ENCODE measurements around the gene NFE2L2.
A peak's percentile ranks its signal among the peaks of the same experiment; 100 is the strongest.
"Not testable (repeated sequence)": the region's sequence is repeated elsewhere in the genome, so short reads cannot be mapped to it uniquely, and the experiment has no call there.

NFE2L2 gene

DNA sequence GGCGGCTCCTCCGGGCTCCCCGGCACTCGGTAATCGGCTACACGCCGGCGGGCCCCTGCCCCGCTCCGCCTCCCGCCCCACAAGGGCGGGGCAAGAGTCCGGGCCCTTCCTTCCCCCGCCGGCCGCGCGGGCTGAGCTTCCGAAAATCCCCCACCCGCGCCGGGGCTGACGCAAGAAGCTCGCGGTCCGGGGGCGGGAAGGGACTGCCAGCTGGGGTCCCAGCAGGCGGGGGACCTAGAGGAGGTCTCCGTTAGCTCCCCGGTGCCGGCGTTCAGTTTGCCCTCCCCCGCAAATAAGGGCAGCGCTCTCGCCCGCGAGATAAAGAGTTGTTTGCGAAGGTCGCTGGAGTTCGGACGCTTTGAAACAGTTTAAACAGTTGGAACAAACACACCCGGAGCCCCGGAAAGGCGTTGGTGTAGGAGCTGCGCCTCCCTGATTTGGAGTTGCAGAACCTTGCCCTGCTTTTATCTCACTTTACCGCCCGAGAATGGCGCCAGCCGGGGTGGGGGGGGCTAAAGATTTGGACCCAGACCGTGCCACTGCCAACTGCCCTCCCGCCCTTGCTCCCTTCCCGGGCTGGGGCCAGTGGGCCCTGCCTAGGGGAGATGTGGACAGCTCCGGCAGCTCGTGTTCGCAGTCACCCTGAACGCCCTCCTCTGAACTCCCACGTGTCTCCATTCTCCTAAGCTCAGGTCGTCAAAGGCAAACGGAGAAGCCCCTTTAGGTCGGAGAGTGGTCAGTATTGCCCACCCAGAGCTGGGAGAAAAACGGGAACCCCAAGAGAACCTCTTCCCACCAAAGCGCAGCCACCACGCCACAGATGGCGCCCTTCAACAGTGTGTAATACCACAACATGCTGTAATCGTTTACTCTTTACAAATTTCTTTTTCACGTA lies at the start of gene NFE2L2:
TSS of gene NFE2L2 (minus strand) at position 35 of the 895 bp plus-strand sequence. CDS start 151 bp downstream, outside the sequence.
- POLR2A ChIA-PET (ENCODE audit: low non-redundant PET): interaction anchor here (0.6 to 1.2 kb wide), 4 partner anchors 49 to 459 kb away, joined by 3 to 5 read pairs (median 4); no protein-coding TSS in a partner anchor
- CTCF ChIA-PET: interaction anchor here (0.7 to 3.1 kb wide), 8 partner anchors 67 to 464 kb away, joined by 3 to 16 read pairs (median 4); no protein-coding TSS in a partner anchor
- TF ChIP-seq, protein P1, sequence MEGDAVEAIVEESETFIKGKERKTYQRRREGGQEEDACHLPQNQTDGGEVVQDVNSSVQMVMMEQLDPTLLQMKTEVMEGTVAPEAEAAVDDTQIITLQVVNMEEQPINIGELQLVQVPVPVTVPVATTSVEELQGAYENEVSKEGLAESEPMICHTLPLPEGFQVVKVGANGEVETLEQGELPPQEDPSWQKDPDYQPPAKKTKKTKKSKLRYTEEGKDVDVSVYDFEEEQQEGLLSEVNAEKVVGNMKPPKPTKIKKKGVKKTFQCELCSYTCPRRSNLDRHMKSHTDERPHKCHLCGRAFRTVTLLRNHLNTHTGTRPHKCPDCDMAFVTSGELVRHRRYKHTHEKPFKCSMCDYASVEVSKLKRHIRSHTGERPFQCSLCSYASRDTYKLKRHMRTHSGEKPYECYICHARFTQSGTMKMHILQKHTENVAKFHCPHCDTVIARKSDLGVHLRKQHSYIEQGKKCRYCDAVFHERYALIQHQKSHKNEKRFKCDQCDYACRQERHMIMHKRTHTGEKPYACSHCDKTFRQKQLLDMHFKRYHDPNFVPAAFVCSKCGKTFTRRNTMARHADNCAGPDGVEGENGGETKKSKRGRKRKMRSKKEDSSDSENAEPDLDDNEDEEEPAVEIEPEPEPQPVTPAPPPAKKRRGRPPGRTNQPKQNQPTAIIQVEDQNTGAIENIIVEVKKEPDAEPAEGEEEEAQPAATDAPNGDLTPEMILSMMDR (conservative IDR thresholded peaks at IDR 0.05; ENCODE audit: low read depth): peak; percentile 32
- peak within 1 kb of the TSS; percentile 100 for H3K27ac ChIP-seq
- DNase-seq (ENCODE audit: low spot score): peak; percentile 94

DNA sequence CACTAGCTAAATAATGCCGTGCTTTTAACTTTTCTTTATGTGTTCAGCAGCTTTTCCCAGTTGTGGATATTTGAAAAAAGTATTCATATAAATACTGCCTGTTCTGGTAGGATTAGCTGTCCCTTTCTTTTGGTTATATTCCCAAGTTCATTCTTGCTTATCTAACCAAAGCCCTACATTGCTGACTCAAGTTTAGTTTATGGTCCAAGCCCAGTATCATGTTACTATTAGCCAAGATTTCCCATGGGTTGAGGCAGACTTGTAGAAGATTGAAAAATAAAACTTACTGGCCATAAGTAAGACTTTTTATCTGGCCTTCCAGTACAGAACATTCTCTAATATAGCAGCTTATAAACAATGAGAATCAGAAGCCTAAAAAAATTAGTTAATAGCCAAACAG lies 49.7 kb upstream of the NFE2L2 start:
- DNase-seq (ENCODE audit: low spot score): peak; percentile 31
- CTCF ChIA-PET: interaction anchor here (0.6 kb wide), 1 partner anchor 626 kb away, joined by 3 read pairs; no protein-coding TSS in a partner anchor
- TF ChIP-seq, protein P1 (conservative IDR thresholded peaks at IDR 0.05; ENCODE audit: low read depth): no peak
- peak overlapping the region; percentile 50 for H3K27ac ChIP-seq
- POLR2A ChIA-PET (ENCODE audit: low non-redundant PET): interaction anchor here (0.6 kb wide), 1 partner anchor 49 kb away, joined by 4 read pairs; no protein-coding TSS in a partner anchor

DNA sequence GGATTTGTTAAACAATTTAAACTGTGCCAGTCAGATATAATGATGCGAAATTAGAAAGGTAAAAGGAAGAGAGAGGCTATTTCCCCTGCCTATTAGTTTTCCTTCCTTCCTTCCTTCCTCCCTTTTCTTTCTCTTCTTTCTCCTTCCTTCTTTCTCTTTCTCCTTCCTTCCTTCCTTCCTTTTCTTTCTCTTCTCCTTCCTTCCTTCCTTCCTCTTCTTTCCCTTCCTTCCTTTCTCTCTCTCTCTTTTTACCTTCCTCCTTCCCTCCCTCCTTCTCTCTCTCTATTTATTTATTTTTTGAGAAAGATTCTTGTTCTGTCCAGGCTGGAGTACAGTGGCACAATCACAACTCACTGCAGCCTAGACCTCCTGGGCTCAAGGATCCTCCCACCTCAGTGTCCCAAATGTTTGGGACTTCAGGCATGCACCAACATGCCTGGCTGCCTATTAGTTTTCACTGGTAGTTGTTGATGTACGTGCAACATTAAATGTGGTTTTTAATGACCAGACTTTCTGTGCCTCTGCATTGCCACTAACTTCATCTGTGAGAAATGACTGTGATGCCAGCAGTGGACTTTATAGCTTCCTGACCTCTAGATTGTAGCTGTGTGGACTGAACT lies 48.7 kb upstream of the NFE2L2 start:
- H3K27ac ChIP-seq: peak overlapping the region; percentile 73
- no peak for DNase-seq (ENCODE audit: low spot score)
- TF ChIP-seq, protein P1 (conservative IDR thresholded peaks at IDR 0.05; ENCODE audit: low read depth): no peak
- ChIA-PET POLR2A (ENCODE audit: low non-redundant PET) (interaction anchor here (0.6 kb wide), 1 partner anchor 48 kb away, joined by 4 read pairs; no protein-coding TSS in a partner anchor), CTCF (interaction anchor here (0.6 to 0.9 kb wide), 2 partner anchors 50 to 627 kb away, joined by 3 read pairs; no protein-coding TSS in a partner anchor)

DNA sequence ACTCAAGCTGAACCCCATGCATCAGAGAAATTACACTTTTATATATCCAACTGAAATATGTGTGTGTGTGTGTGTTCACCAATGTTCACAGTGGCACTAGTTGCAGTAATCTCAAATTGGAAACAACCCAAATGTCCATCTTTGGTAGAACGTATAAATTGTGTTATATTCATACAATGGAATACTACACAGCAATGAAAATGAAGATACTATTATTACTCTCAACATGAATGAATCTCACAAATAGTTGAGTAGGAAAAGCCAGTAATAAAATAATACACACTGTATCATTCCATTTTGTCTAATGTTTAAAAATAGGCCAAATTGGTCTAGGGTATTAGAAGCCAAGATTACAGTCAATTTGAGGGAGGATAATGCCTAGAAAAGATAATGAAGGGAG lies 48.0 kb upstream of the NFE2L2 start:
- H3K27ac ChIP-seq: no peak overlapping the region
- no peak for DNase-seq (ENCODE audit: low spot score)
- POLR2A ChIA-PET (ENCODE audit: low non-redundant PET): no interaction called here
- CTCF ChIA-PET: interaction anchor here (0.9 kb wide), 1 partner anchor 49 kb away, joined by 3 read pairs; no protein-coding TSS in a partner anchor
- TF ChIP-seq, protein P1 (conservative IDR thresholded peaks at IDR 0.05; ENCODE audit: low read depth): no peak

DNA sequence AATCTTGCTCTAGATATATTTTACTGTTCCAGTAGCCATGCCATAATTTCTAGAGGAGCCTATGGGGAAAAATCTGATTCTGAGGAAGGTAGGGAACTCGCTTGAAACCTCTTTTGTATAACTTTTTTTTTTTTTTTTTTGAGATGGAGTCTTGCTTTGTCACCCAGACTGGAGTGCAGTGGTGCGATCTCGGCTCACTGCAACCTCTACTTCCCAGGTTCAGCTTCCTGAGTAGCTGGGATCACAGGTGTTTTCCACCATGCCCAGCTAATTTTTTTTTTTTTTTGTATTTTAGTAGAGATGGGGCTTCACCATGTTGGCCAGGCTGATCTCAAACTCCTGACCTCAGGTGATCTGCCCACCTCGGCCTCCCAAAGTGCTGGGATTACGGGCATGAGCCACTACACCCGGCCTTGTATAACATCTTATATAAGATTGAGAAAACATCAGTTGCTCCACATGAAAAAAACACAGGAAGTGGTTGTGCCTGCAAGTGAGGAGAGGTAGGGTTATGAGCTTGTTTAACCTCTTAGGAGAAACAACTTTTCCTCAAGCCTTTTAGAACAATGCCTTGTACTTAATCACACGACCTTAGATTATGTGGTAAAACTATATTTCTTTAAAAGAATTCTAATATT lies 45.3 kb upstream of the NFE2L2 start:
- POLR2A ChIA-PET (ENCODE audit: low non-redundant PET); H3K27ac ChIP-seq; DNase-seq (ENCODE audit: low spot score): not testable (repeated sequence)
- CTCF ChIA-PET: interaction anchor here (0.6 to 1.1 kb wide), 2 partner anchors 43 to 187 kb away, joined by 4 read pairs; no protein-coding TSS in a partner anchor

DNA sequence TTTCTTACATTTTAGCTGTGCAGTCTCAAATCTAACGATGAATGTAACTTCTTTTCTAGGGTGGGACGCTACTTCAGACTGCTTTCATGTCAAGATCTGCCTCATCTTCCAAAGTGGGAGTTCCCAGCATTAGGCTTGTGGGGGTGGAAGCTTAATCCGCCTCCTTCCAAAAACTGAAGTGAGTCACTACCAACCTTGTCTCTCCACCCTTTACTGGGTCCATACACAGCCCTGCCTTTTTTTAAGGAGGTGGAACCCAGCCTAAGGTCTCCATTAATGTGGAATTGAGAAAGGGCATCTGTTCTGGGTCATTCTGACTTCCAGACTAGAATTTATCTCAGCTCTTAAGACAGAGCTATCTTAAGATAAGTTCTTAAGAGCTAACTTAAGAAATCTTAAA lies 42.0 kb upstream of the NFE2L2 start:
- ChIA-PET POLR2A (ENCODE audit: low non-redundant PET) (no interaction called here), CTCF (interaction anchor here (1.1 kb wide), 1 partner anchor 10 kb away, joined by 4 read pairs; no protein-coding TSS in a partner anchor)
- no peak for DNase-seq (ENCODE audit: low spot score)
- no peak overlapping the region for H3K27ac ChIP-seq
- TF ChIP-seq, protein P1 (conservative IDR thresholded peaks at IDR 0.05; ENCODE audit: low read depth): no peak
